ENCODE measurements around the gene LRRC30.

Gene LRRC30

GRCh38 chr18:7237673-7238272 lies 6.9 kb downstream of the LRRC30 start:
- DNase-seq (ENCODE audit: low spot score), result no peak

GRCh38 chr18:7242926-7243325 lies 12.0 kb downstream of the LRRC30 start:
- DNase-seq (ENCODE audit: low spot score), result no peak

- DNase-seq (ENCODE audit: low spot score), result no peak
These were observed 18.0 kb downstream of the LRRC30 start for GRCh38 chr18:7248877-7249276.

- DNase-seq (ENCODE audit: low spot score), result no peak
These were observed 23.3 kb downstream of the LRRC30 start for GRCh38 chr18:7254163-7254562.

- DNase-seq (ENCODE audit: low spot score), result no peak
These were observed 24.2 kb downstream of the LRRC30 start for GRCh38 chr18:7255054-7255453.

GRCh38 chr18:7255643-7256042 lies 24.8 kb downstream of the LRRC30 start:
- no peak for DNase-seq (ENCODE audit: low spot score)

GRCh38 chr18:7256618-7257425 lies 25.9 kb downstream of the LRRC30 start:
- no peak for DNase-seq (ENCODE audit: low spot score)

- DNase-seq (ENCODE audit: low spot score), result no peak
These were observed 26.5 kb downstream of the LRRC30 start for GRCh38 chr18:7257426-7257740.

GRCh38 chr18:7259475-7259874 lies 28.6 kb downstream of the LRRC30 start:
- no peak for DNase-seq (ENCODE audit: low spot score)

GRCh38 chr18:7261199-7261598 lies 30.3 kb downstream of the LRRC30 start:
- DNase-seq (ENCODE audit: low spot score), result no peak

- no peak for DNase-seq (ENCODE audit: low spot score)
These were observed 37.1 kb downstream of the LRRC30 start for GRCh38 chr18:7267973-7268372.

- DNase-seq (ENCODE audit: low spot score), result no peak
These were observed 39.1 kb downstream of the LRRC30 start for GRCh38 chr18:7269942-7270341.

GRCh38 chr18:7272311-7273049 lies 41.6 kb downstream of the LRRC30 start:
- no peak for DNase-seq (ENCODE audit: low spot score)

- DNase-seq (ENCODE audit: low spot score), result no peak
These were observed 42.5 kb downstream of the LRRC30 start for GRCh38 chr18:7273301-7273921.

- no peak for DNase-seq (ENCODE audit: low spot score)
These were observed 50.7 kb downstream of the LRRC30 start for GRCh38 chr18:7281579-7281978.
